Measurements from ENCODE around the gene PROSER1. TPM values are rescaled to one million over a fixed set of nuclear protein-coding genes. Genes with fewer than 3 reads are reported as not detected.

PROSER1 gene
- total RNA-seq, 6 experiments from 2014 or later: 15.2 to 19.6 (median 18.3) TPM

GRCh38 chr13:38979891-38980749, 57.8 kb downstream of the PROSER1 start:
- peaks cover 12% of the 10 kb centered on the region for H3K27me3 Mint-ChIP-seq (ENCODE audit: insufficient read depth)
- H3K36me3 Mint-ChIP-seq (ENCODE audit: low read depth): no peaks in the 10 kb centered on the region
- no peak for DNase-seq
- no peak overlapping the region for H3K4me3 Mint-ChIP-seq
- no peaks in the 10 kb centered on the region for H3K9me3 Mint-ChIP-seq
- no peaks in the 10 kb centered on the region for H3K4me1 Mint-ChIP-seq (ENCODE audit: low read depth)
- no peak for TF ChIP-seq CTCF (IDR thresholded peaks at IDR 0.05)
- H3K27ac Mint-ChIP-seq: no peak overlapping the region

GRCh38 chr13:38970380-38971051, 67.4 kb downstream of the PROSER1 start:
- no peaks in the 10 kb centered on the region for H3K9me3 Mint-ChIP-seq
- no peaks in the 10 kb centered on the region for H3K36me3 Mint-ChIP-seq (ENCODE audit: low read depth)
- H3K4me3 Mint-ChIP-seq: no peak overlapping the region
- no peak for DNase-seq
- H3K27me3 Mint-ChIP-seq (ENCODE audit: insufficient read depth): peaks cover 2% of the 10 kb centered on the region
- no peak overlapping the region for H3K27ac Mint-ChIP-seq
- TF ChIP-seq CTCF (IDR thresholded peaks at IDR 0.05): no peak
- no peaks in the 10 kb centered on the region for H3K4me1 Mint-ChIP-seq (ENCODE audit: low read depth)

GRCh38 chr13:38969187-38969586, 68.7 kb downstream of the PROSER1 start:
- Mint-ChIP-seq H3K4me1 (ENCODE audit: low read depth) (no peaks in the 10 kb centered on the region), H3K27me3 (ENCODE audit: insufficient read depth) (peaks cover 2% of the 10 kb centered on the region), H3K4me3 (no peak overlapping the region), H3K27ac (no peak overlapping the region), H3K9me3 (no peaks in the 10 kb centered on the region), H3K36me3 (ENCODE audit: low read depth) (no peaks in the 10 kb centered on the region)
- no peak for DNase-seq
- TF ChIP-seq CTCF (IDR thresholded peaks at IDR 0.05): no peak

GRCh38 chr13:38967446-38967845, 70.4 kb downstream of the PROSER1 start:
- H3K27ac Mint-ChIP-seq: no peak overlapping the region
- H3K4me3 Mint-ChIP-seq: no peak overlapping the region
- DNase-seq: no peak
- no peaks in the 10 kb centered on the region for H3K36me3 Mint-ChIP-seq (ENCODE audit: low read depth)
- TF ChIP-seq CTCF (IDR thresholded peaks at IDR 0.05): no peak
- H3K27me3 Mint-ChIP-seq (ENCODE audit: insufficient read depth): peaks cover 2% of the 10 kb centered on the region
- H3K4me1 Mint-ChIP-seq (ENCODE audit: low read depth): no peaks in the 10 kb centered on the region
- H3K9me3 Mint-ChIP-seq: no peaks in the 10 kb centered on the region

- no peak for DNase-seq
- no peak for TF ChIP-seq CTCF (IDR thresholded peaks at IDR 0.05)
- Mint-ChIP-seq H3K4me1 (ENCODE audit: low read depth) (no peaks in the 10 kb centered on the region), H3K27ac (no peak overlapping the region), H3K4me3 (no peak overlapping the region), H3K27me3 (ENCODE audit: insufficient read depth) (peaks cover 2% of the 10 kb centered on the region), H3K36me3 (ENCODE audit: low read depth) (no peaks in the 10 kb centered on the region), H3K9me3 (peaks cover 14% of the 10 kb centered on the region)
Measured at GRCh38 chr13:38965281-38965680, 72.6 kb downstream of the PROSER1 start.
